Mesodermal cell (in vitro differentiated cells): Measurements from ENCODE around the gene SP7.

Experiments used
- H3K27ac ChIP-seq: 2 replicates; pipeline ENCODE4 v1.7.0; 2013; ENCODE audit warnings: mild to moderate bottlenecking, low read depth, low read length, moderate library complexity; ENCODE audit not compliant: severe bottlenecking
- H3K36me3 ChIP-seq: 2 replicates; pipeline ENCODE4 v1.7.1; 2013; ENCODE audit warnings: mild to moderate bottlenecking, low read length, moderate library complexity; ENCODE audit not compliant: control insufficient read depth, insufficient read depth
- H3K4me1 ChIP-seq: one replicate; pipeline ENCODE4 v1.7.1; 2013; ENCODE audit warnings: mild to moderate bottlenecking, low read length; ENCODE audit not compliant: insufficient read depth, control insufficient read depth, poor library complexity, severe bottlenecking
- H3K4me3 ChIP-seq: 2 replicates; pipeline ENCODE4 v1.7.0; 2013; ENCODE audit warnings: low read length, control low read depth, mild to moderate bottlenecking; ENCODE audit not compliant: insufficient read depth, poor library complexity, severe bottlenecking; ENCODE audit errors: extremely low read depth
- H3K9me3 ChIP-seq: 2 replicates; pipeline ENCODE4 v1.7.1; 2013; ENCODE audit warnings: mild to moderate bottlenecking, low read length, moderate library complexity; ENCODE audit not compliant: control insufficient read depth
- WGBS, 2 experiments: methylation state at CpG; one replicate each; pipeline ENCODE4 v1.1.5; 2013; ENCODE audit warnings: missing lambda C conversion rate in 2 of 2; ENCODE audit not compliant: insufficient coverage in 2 of 2; 5-methylcytosine and 5-hydroxymethylcytosine counted together

Gene SP7

GRCh38 chr12:53345486-53346188 is 9.5 kb upstream of the SP7 start:
- peaks cover 9% of the 10 kb centered on the region for H3K4me1 ChIP-seq
- H3K9me3 ChIP-seq, result no peaks in the 10 kb centered on the region
- H3K4me3 ChIP-seq, result peak overlapping the region; percentile 56
- 13 to 35% methylated on average over 2 to 4 of the region's 10 CpGs for WGBS, 2 experiments
- H3K36me3 ChIP-seq, result no peaks in the 10 kb centered on the region
- H3K27ac ChIP-seq, result peak overlapping the region; percentile 79

DNA sequence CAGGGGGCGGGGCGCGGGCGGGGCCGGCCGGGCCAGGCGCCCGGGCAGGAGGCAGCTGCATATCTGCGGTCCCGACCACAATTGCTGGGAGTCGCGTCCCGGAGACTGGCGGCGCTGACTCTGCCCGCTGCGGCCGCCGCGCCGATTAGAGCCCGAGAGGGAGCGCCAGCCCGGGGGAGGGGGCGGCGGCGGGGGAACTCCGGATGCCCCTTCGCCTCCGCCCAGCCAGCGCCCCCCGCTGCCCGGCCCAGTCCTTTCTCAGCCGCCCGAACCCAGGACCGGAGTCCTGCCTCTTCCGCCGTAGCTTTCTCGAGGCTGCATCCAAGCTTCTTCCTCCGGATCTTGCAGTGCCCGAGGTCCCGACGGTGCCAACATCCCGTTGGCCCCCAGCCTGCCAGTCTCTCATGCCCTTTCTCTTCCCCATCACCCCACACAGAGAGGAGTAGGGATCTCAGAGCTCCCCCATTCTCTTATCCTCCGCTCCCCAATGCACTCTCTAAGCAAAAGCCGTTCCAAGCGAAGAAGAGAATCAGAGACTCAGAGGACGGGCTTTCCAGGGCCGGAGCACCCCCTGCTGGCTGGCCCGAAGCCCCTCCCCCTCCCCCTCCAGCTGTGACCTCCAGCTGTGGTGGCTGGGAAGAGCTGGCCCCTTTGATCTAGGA is 8.8 kb upstream of the SP7 start:
- Histone ChIP-seq H3K4me3 (peak overlapping the region; percentile 56), H3K36me3 (no peaks in the 10 kb centered on the region), H3K27ac (peak overlapping the region; percentile 79), H3K4me1 (peaks cover 12% of the 10 kb centered on the region), H3K9me3 (no peaks in the 10 kb centered on the region)
- 0 to 1% methylated on average over 30 to 47 of the region's 50 CpGs for WGBS, 2 experiments

DNA sequence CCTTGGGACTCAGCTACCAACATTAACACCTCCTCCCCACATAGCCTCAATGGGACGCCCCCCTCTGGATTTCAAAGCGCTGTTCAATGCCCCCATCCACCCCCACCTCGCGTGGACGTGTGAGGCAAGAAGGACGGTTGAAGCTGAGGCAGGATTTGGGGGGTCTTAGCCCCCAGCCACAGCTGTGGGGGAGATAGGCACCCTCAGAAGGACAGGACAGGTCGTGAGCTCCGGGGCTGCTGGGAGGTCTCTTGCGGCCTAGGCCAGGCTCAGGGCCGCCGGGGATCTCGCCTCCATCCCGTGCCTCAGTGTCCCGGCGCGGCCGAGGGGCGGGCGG is 8.3 kb upstream of the SP7 start:
- 0 to 4% methylated on average over 4 to 13 of the region's 19 CpGs for WGBS, 2 experiments
- Histone ChIP-seq H3K36me3 (no peaks in the 10 kb centered on the region), H3K4me3 (peak overlapping the region; percentile 56), H3K4me1 (peaks cover 12% of the 10 kb centered on the region), H3K9me3 (no peaks in the 10 kb centered on the region), H3K27ac (peak overlapping the region; percentile 36)

GRCh38 chr12:53343969-53344368 is 7.8 kb upstream of the SP7 start:
- peaks cover 12% of the 10 kb centered on the region for H3K4me1 ChIP-seq
- 88 to 95% methylated on average over 1 to 4 of the region's 4 CpGs for WGBS, 2 experiments
- no peaks in the 10 kb centered on the region for H3K9me3 ChIP-seq
- H3K27ac ChIP-seq, result no peak overlapping the region
- no peaks in the 10 kb centered on the region for H3K36me3 ChIP-seq
- no peak overlapping the region for H3K4me3 ChIP-seq

DNA sequence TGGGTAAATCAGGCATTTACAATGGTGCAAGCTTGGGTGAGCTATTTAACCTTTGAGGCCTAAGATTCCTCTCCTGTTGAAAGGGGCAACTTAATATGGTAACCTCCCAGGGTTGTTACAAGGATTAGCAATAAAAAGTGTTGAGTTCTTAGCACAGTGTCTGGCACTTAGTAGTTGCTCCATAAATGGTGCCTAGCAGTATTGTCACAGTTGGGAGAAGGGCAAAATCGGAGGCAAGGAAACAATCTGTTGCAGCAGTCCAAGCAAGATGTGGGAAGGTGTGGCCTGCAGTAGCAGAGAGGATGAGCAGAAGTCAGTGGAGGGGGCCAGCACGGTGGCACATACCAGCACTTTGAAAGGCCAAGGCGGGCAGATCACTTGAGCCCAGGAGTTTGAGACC is 7.3 kb upstream of the SP7 start:
- H3K36me3 ChIP-seq, result no peaks in the 10 kb centered on the region
- no peak overlapping the region for H3K4me3 ChIP-seq
- H3K9me3 ChIP-seq, result no peaks in the 10 kb centered on the region
- H3K27ac ChIP-seq, result no peak overlapping the region
- H3K4me1 ChIP-seq, result peaks cover 12% of the 10 kb centered on the region
- WGBS, 2 experiments, result 40 to 57% methylated on average over 2 to 3 of the region's 3 CpGs

DNA sequence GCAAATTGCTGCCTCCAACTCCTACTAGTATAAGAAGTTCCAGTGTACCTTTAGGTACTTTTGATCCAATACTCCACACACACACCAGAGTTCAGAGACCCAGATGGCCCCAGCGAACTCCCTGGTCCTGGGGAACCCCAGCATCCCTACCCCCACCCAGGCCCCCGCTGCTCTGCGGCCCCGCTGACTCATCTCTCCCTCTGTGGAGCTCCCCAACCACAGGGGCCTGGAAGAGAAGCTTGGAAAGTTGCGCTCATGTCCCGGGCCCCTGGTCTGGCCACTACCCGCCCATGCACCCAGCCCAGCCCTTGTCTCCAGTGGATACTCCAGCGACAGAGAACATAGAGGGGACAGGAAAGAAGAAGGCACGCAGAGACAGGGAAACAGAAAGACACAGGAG is 4.2 kb upstream of the SP7 start:
- WGBS, 2 experiments, result 90 to 91% methylated on average over 3 to 4 of the region's 9 CpGs
- Histone ChIP-seq H3K4me3 (no peak overlapping the region), H3K4me1 (peaks cover 17% of the 10 kb centered on the region), H3K9me3 (no peaks in the 10 kb centered on the region), H3K36me3 (no peaks in the 10 kb centered on the region), H3K27ac (no peak overlapping the region)

DNA sequence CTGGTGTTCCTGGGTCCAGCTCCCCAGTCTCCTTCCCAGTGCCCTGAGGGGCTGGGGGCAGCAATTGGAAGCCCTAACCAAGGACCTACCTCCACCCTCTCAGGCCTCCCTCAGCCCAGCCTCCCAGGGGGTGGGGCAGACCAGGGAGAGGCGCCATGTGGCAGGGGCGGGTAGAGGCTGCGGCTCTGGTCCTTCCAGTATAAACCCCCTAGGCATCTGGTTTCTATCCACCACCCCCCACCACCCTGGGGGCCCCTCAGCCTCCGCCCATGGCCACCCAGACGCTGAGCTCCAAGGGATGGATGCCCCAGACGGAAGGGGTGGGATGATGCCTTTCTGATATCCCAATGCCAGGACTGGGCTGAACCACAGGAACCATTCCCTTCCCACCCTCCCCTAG is 2.8 kb upstream of the SP7 start:
- Histone ChIP-seq H3K27ac (no peak overlapping the region), H3K4me3 (no peak overlapping the region), H3K36me3 (no peaks in the 10 kb centered on the region), H3K9me3 (no peaks in the 10 kb centered on the region), H3K4me1 (peaks cover 22% of the 10 kb centered on the region)
- 85 to 94% methylated on average over 5 of the region's 6 CpGs for WGBS, 2 experiments

- Histone ChIP-seq H3K4me1 (peaks cover 22% of the 10 kb centered on the region), H3K4me3 (no peak overlapping the region), H3K9me3 (no peaks in the 10 kb centered on the region), H3K36me3 (no peaks in the 10 kb centered on the region), H3K27ac (no peak overlapping the region)
- WGBS, 2 experiments, result 41 to 53% methylated on average over 7 to 10 of the region's 11 CpGs
These were observed 1.9 kb upstream of the SP7 start for GRCh38 chr12:53338017-53338416.

DNA sequence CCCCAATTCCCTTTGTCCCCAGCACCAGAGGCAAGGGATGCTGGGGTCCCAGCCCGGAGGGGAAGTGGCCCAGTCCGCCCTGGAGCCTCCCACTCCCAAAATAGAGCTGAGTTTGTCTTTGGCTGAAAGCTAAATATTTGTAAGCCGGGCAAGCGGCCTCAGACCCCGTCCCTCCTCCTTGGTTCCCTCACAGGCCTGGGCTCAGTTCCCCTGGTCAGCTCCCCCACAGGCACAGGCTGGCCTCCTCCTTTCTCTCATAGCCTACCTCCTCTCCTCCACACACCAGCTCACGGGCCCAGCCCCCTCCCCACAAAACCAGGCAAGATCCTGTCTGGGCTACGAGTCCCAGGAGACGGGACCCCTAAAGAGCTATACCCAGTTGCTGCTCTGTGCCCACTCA is 1.3 kb downstream of the SP7 start:
- WGBS, 2 experiments, result 73 to 80% methylated on average over 3 to 6 of the region's 8 CpGs
- Histone ChIP-seq H3K4me3 (no peak overlapping the region), H3K36me3 (no peaks in the 10 kb centered on the region), H3K27ac (no peak overlapping the region), H3K9me3 (no peaks in the 10 kb centered on the region), H3K4me1 (peaks cover 19% of the 10 kb centered on the region)

GRCh38 chr12:53333845-53334244 is 2.3 kb downstream of the SP7 start:
- Histone ChIP-seq H3K27ac (no peak overlapping the region), H3K4me1 (peaks cover 19% of the 10 kb centered on the region), H3K4me3 (no peak overlapping the region), H3K36me3 (no peaks in the 10 kb centered on the region), H3K9me3 (no peaks in the 10 kb centered on the region)
- WGBS, 2 experiments, result 80 to 90% methylated on average over 6 to 7 of the region's 7 CpGs

DNA sequence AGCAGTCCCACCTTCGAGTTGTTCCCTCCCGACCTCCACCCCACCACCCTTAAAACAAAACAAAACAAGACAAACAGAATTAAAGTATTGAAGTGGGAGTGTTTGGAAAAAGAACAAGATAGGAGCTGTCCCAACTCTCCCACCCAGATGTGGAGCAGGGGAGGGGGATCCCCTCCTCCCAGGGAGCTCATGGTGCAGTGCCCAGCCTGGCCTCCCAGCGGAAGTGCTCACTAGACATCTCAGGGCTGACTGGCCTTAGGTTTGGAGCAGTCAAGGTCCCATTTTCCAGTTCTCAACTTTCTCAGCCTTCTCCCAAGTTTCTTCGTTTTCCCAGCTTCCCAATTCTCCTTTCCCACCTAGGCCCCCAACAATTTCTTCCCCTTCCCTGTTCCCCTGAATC is 2.9 kb downstream of the SP7 start:
- no peaks in the 10 kb centered on the region for H3K9me3 ChIP-seq
- H3K36me3 ChIP-seq, result no peaks in the 10 kb centered on the region
- no peak overlapping the region for H3K27ac ChIP-seq
- no peak overlapping the region for H3K4me3 ChIP-seq
- peaks cover 19% of the 10 kb centered on the region for H3K4me1 ChIP-seq
- 83% methylated on average over 2 of the region's 4 CpGs for WGBS, 2 experiments
